Measurements from ENCODE around the gene SLC34A3.
A peak's percentile ranks its signal among the peaks of the same experiment; 100 is the strongest.

Gene SLC34A3

DNA sequence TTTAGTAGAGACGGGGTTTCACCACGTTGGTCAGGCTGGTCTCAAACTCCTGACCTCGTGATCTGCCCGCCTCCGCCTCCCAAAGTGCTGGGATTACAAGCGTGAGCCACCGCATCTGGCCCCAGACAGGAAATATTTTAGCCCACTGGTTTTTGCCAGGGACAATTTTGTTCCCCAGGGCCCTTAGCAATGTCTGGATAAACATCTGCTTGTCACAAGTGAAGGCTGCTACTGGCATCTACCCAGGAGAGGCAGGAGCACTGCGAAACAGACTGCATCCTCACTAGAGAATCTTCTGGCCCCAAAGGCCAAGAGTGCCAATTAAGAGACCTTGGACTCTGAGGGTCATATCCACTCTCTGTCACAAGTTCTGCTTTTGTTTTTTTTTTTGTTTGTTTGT lies 27.7 kb upstream of the SLC34A3 start:
- Histone ChIP-seq H3K9me3 (no peaks in the 10 kb centered on the region), H3K4me3 (ENCODE audit: low read depth, low read length) (no peak overlapping the region), H3K4me1 (peaks cover 9% of the 10 kb centered on the region), H3K27me3 (no peaks in the 10 kb centered on the region), H3K36me3 (no peaks in the 10 kb centered on the region)
- peak; percentile 80 for DNase-seq
- TF ChIP-seq, protein P1, sequence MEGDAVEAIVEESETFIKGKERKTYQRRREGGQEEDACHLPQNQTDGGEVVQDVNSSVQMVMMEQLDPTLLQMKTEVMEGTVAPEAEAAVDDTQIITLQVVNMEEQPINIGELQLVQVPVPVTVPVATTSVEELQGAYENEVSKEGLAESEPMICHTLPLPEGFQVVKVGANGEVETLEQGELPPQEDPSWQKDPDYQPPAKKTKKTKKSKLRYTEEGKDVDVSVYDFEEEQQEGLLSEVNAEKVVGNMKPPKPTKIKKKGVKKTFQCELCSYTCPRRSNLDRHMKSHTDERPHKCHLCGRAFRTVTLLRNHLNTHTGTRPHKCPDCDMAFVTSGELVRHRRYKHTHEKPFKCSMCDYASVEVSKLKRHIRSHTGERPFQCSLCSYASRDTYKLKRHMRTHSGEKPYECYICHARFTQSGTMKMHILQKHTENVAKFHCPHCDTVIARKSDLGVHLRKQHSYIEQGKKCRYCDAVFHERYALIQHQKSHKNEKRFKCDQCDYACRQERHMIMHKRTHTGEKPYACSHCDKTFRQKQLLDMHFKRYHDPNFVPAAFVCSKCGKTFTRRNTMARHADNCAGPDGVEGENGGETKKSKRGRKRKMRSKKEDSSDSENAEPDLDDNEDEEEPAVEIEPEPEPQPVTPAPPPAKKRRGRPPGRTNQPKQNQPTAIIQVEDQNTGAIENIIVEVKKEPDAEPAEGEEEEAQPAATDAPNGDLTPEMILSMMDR (IDR thresholded peaks at IDR 0.05; ENCODE audit: low read depth, low read length): no peak

- DNase-seq: no peak
- TF ChIP-seq, protein P1 (IDR thresholded peaks at IDR 0.05; ENCODE audit: low read depth, low read length): no peak
- Histone ChIP-seq H3K4me1 (peaks cover 6% of the 10 kb centered on the region), H3K9me3 (no peaks in the 10 kb centered on the region), H3K27me3 (no peaks in the 10 kb centered on the region), H3K4me3 (ENCODE audit: low read depth, low read length) (peak overlapping the region; percentile 98), H3K36me3 (no peaks in the 10 kb centered on the region)
These were observed 26.0 kb upstream of the SLC34A3 start for GRCh38 chr9:137204731-137205125.

GRCh38 chr9:137205126-137206069 lies 25.3 kb upstream of the SLC34A3 start, which contains the start of the genes NDOR1 and TMEM203:
TSS of gene NDOR1 (plus strand) at chr9:137205700. CDS start at chr9:137205778, 78 bp downstream.
TSS of gene TMEM203 (minus strand) at chr9:137205648. CDS start at chr9:137205414, 234 bp downstream.
- Histone ChIP-seq H3K36me3 (no peaks in the 10 kb centered on the region), H3K27me3 (no peaks in the 10 kb centered on the region), H3K4me3 (ENCODE audit: low read depth, low read length) (peak within 1 kb of the TSS; percentile 98), H3K4me1 (peaks cover 6% of the 10 kb centered on the region), H3K9me3 (no peaks in the 10 kb centered on the region)
- peak; percentile 94 for DNase-seq
- TF ChIP-seq, protein P1 (IDR thresholded peaks at IDR 0.05; ENCODE audit: low read depth, low read length): no peak

- no peaks in the 10 kb centered on the region for H3K27me3 ChIP-seq
- TF ChIP-seq, protein P1 (IDR thresholded peaks at IDR 0.05; ENCODE audit: low read depth, low read length): no peak
- no peaks in the 10 kb centered on the region for H3K36me3 ChIP-seq
- H3K4me1 ChIP-seq: peaks cover 4% of the 10 kb centered on the region
- DNase-seq: no peak
- peak overlapping the region; percentile 98 for H3K4me3 ChIP-seq (ENCODE audit: low read depth, low read length)
- no peaks in the 10 kb centered on the region for H3K9me3 ChIP-seq
These were observed 24.1 kb upstream of the SLC34A3 start for GRCh38 chr9:137206602-137207001.

DNA sequence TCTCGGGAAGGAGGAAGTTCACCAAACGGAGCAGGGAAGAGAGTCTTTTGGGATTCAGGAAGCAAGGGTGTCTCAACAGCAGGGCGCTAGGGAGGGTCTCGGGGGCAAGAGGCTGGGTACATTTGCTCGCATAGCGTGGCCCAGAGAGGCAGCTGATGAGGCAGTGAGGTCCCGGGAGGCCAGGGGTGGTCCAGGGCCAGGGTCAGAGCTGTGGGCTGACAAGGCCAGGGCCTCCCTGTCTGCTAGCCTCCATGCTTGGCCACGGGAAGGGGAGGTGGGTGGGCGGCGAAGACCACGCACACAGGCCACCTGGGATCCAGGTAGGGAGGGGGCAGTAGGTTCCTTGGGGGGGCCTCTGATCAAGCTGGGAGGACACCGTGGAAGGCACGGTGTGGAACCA lies 19.2 kb upstream of the SLC34A3 start:
- Histone ChIP-seq H3K27me3 (no peaks in the 10 kb centered on the region), H3K36me3 (no peaks in the 10 kb centered on the region)

More for the DNA sequence above, 19.2 kb upstream of the SLC34A3 start:
- H3K4me1 ChIP-seq: no peaks in the 10 kb centered on the region; the same call in 1 of the 2 replicates
- no peak overlapping the region for H3K4me3 ChIP-seq (ENCODE audit: low read depth, low read length)
- H3K9me3 ChIP-seq: no peaks in the 10 kb centered on the region
- TF ChIP-seq, protein P1 (IDR thresholded peaks at IDR 0.05; ENCODE audit: low read depth, low read length): no peak
- DNase-seq: no peak
